MM.1S (cell line): ENCODE results near the gene NUP62.
A peak's percentile ranks its signal among the peaks of the same experiment; 100 is the strongest.

ENCODE experiments used
- DNase-seq: peaks from one replicate; pipeline ENCODE4 v3.0.0-alpha.2; 2015
- H2AFZ ChIP-seq: fragments of 300-600 bp; sonication (generic); 2 replicates; pipeline ENCODE4 v1.6.0; 2016; ENCODE audit warnings: antibody characterized with exemption, low read length
- H3F3A ChIP-seq: fragments of 300-600 bp; sonication (generic); 2 replicates; pipeline ENCODE4 v1.6.1; 2016; ENCODE audit warnings: mild to moderate bottlenecking, antibody characterized with exemption, low read length, moderate library complexity, mixed read lengths; ENCODE audit not compliant: insufficient read depth
- H3K27ac ChIP-seq: fragments of 300-600 bp; sonication (generic); 2 replicates; pipeline ENCODE4 v1.5.1; 2016; ENCODE audit warnings: mild to moderate bottlenecking, low read length
- H3K27me3 ChIP-seq: fragments of 300-600 bp; sonication (generic); replicated peaks from 2 replicates; pipeline ENCODE4 v1.6.0; 2016; ENCODE audit warnings: low read length; ENCODE audit not compliant: insufficient read depth
- H3K36me3 ChIP-seq: fragments of 300-600 bp; sonication (generic); replicated peaks from 2 replicates; pipeline ENCODE4 v1.6.1; 2016; ENCODE audit warnings: mild to moderate bottlenecking, low read length, mixed read lengths; ENCODE audit not compliant: insufficient read depth
- H3K4me1 ChIP-seq: fragments of 300-600 bp; sonication (generic); 2 replicates; pipeline ENCODE4 v1.6.1; 2016; ENCODE audit warnings: low read length, mixed read lengths
- H3K4me2 ChIP-seq: fragments of 300-600 bp; sonication (generic); 2 replicates; pipeline ENCODE4 v1.6.0; 2016; ENCODE audit warnings: low read depth, low read length
- H3K4me3 ChIP-seq: fragments of 300-600 bp; sonication (generic); 2 replicates; pipeline ENCODE4 v1.5.1; 2016; ENCODE audit warnings: low read length, mixed read lengths
- H3K79me2 ChIP-seq: fragments of 300-600 bp; sonication (generic); 2 replicates; pipeline ENCODE4 v1.6.1; 2016; ENCODE audit warnings: mixed run types, low read length, mixed read lengths
- H3K9ac ChIP-seq: fragments of 300-600 bp; sonication (generic); 2 replicates; pipeline ENCODE4 v1.6.1; 2016; ENCODE audit warnings: low read length, mixed read lengths
- H3K9me2 ChIP-seq: fragments of 300-600 bp; sonication (generic); replicated peaks from 2 replicates; pipeline ENCODE4 v1.6.1; 2016; ENCODE audit warnings: mild to moderate bottlenecking, low read length, mixed read lengths; ENCODE audit not compliant: insufficient read depth
- H3K9me3 ChIP-seq: fragments of 300-600 bp; sonication (generic); replicated peaks from 2 replicates; pipeline ENCODE4 v1.6.1; 2016; ENCODE audit warnings: mild to moderate bottlenecking, low read length, mixed read lengths; ENCODE audit not compliant: insufficient read depth
- H4K20me1 ChIP-seq: fragments of 300-600 bp; sonication (generic); 2 replicates; pipeline ENCODE4 v1.6.1; 2016; ENCODE audit warnings: mild to moderate bottlenecking, low read length, moderate library complexity, mixed read lengths; ENCODE audit not compliant: insufficient read depth
- EZH2 ChIP-seq: fragments of 300-600 bp; sonication (generic); optimal IDR thresholded peaks from 2 replicates; pipeline ENCODE3; 2017; ENCODE audit warnings: low read depth, mild to moderate bottlenecking, antibody characterized with exemption, low read length, mixed read lengths
- EZH2phosphoT487 ChIP-seq: fragments of 300-600 bp; sonication (generic); IDR thresholded peaks from 2 replicates; pipeline ENCODE4 v1.6.1; 2018; ENCODE audit warnings: antibody characterized with exemption, low read length
- TF ChIP-seq, protein P1 (sequence below): fragments of 300-600 bp; sonication (generic); IDR thresholded peaks from 2 replicates; pipeline ENCODE4 v1.5.1; 2016; ENCODE audit warnings: antibody characterized with exemption, low read length, mixed read lengths

The NUP62 gene

DNA sequence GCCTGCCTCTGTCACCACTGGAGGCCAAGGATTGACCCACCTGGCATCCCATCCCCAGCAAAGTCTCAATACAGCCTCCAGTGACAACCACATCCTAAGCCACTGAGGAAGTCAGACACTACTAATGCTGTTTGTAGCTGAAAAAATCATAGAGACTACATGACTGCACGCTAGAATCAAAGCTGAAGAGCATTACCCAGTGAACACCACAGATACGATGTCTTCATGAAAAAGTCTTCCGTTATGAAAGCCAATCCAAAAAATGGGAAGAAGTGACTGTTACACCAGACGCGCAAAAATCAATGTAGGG, 11.1 kb upstream of the NUP62 start:
- peaks cover 7% of the 10 kb centered on the region; the same call in 1 of the 2 replicates for H3K27me3 ChIP-seq
- H2AFZ ChIP-seq: no peak overlapping the region
- H3K9me2 ChIP-seq: no peaks in the 10 kb centered on the region
- H4K20me1 ChIP-seq: no peaks in the 10 kb centered on the region
- H3K36me3 ChIP-seq: no peaks in the 10 kb centered on the region
- no peaks in the 10 kb centered on the region for H3F3A ChIP-seq
- H3K9ac ChIP-seq: no peak overlapping the region
- DNase-seq: no peak
- no peaks in the 10 kb centered on the region for H3K4me1 ChIP-seq
- H3K4me2 ChIP-seq: no peak overlapping the region
- TF ChIP-seq EZH2phosphoT487 (no peak), EZH2 (no peak)
- TF ChIP-seq, protein P1, sequence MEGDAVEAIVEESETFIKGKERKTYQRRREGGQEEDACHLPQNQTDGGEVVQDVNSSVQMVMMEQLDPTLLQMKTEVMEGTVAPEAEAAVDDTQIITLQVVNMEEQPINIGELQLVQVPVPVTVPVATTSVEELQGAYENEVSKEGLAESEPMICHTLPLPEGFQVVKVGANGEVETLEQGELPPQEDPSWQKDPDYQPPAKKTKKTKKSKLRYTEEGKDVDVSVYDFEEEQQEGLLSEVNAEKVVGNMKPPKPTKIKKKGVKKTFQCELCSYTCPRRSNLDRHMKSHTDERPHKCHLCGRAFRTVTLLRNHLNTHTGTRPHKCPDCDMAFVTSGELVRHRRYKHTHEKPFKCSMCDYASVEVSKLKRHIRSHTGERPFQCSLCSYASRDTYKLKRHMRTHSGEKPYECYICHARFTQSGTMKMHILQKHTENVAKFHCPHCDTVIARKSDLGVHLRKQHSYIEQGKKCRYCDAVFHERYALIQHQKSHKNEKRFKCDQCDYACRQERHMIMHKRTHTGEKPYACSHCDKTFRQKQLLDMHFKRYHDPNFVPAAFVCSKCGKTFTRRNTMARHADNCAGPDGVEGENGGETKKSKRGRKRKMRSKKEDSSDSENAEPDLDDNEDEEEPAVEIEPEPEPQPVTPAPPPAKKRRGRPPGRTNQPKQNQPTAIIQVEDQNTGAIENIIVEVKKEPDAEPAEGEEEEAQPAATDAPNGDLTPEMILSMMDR: no peak
- no peaks in the 10 kb centered on the region for H3K79me2 ChIP-seq
- no peak overlapping the region for H3K4me3 ChIP-seq
- no peaks in the 10 kb centered on the region for H3K9me3 ChIP-seq
- H3K27ac ChIP-seq: no peak overlapping the region

DNA sequence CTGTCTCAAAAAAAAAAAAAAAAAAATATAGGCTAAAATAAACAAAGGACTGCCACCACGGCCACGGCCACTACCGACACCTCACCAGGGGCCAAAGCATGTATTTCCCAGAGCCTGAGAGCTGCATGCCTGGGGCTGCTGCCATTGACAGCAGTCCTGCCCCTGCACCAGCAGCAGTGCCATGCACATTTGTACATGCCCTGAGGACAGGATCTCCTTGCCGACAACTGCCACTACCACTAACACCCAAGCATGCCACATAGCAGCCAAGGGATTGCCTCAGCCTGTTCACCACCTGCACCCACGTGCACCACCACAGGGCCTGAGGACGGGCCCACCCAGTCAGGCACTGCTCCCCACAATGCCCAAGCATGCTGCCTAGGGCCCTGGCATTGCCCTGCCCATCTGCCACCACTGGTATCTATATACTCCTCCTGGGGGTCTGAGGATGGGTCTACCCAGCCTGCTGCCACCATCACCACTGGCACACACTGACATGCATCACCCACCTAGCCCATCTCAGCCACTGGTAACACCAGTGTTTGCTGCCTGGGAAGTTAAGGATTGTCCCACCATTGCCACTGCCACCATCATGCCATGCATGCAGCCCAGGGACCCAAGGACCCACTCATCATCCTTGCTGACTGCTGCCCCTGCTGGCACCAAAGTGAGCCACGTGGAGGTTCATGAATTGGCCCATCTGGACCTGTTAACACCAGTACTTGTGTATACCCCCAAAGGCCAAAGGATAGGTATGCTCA, 10.6 kb upstream of the NUP62 start:
- H3K36me3 ChIP-seq: no peaks in the 10 kb centered on the region
- TF ChIP-seq, protein P1: peak; percentile 25
- TF ChIP-seq EZH2 (no peak), EZH2phosphoT487 (no peak)
- no peaks in the 10 kb centered on the region for H3K9me3 ChIP-seq
- no peak overlapping the region for H2AFZ ChIP-seq
- no peak overlapping the region for H3K9ac ChIP-seq
- no peaks in the 10 kb centered on the region for H3K9me2 ChIP-seq
- H3K27ac ChIP-seq: no peak overlapping the region
- no peak overlapping the region for H3K4me2 ChIP-seq
- no peaks in the 10 kb centered on the region for H3F3A ChIP-seq
- no peak for DNase-seq
- H3K4me1 ChIP-seq: no peaks in the 10 kb centered on the region
- H3K79me2 ChIP-seq: no peaks in the 10 kb centered on the region
- no peaks in the 10 kb centered on the region for H4K20me1 ChIP-seq
- peaks cover 7% of the 10 kb centered on the region; the same call in 1 of the 2 replicates for H3K27me3 ChIP-seq
- H3K4me3 ChIP-seq: no peak overlapping the region

DNA sequence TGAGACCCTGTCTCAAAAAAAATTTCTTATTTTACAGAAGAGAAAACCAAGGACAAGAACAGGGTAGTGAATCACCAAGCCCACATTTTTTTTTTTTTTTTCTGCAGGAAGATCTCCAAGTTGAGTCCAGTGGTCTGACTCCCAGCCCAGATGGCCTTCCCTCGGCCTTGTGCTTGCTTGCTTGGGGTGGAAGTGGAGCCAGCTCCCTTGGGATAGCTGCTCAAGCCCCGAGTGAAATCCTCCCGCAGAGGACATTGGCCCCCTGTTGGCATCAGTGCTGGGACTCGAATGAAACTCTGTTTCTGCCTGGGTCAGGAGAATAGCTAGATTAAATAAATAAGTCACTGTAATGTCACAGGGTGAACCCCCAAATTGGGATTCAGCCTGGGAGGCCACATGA, 9.4 kb upstream of the NUP62 start:
- H3K4me2 ChIP-seq: no peak overlapping the region
- H3F3A ChIP-seq: no peaks in the 10 kb centered on the region
- H3K27ac ChIP-seq: no peak overlapping the region
- H3K36me3 ChIP-seq: no peaks in the 10 kb centered on the region
- H3K9me2 ChIP-seq: no peaks in the 10 kb centered on the region
- H3K4me3 ChIP-seq: no peak overlapping the region
- DNase-seq: no peak
- H3K79me2 ChIP-seq: no peaks in the 10 kb centered on the region
- H3K27me3 ChIP-seq: peaks cover 7% of the 10 kb centered on the region; the same call in 1 of the 2 replicates
- H2AFZ ChIP-seq: no peak overlapping the region
- no peaks in the 10 kb centered on the region for H3K4me1 ChIP-seq
- H3K9ac ChIP-seq: no peak overlapping the region
- H3K9me3 ChIP-seq: no peaks in the 10 kb centered on the region
- no peaks in the 10 kb centered on the region for H4K20me1 ChIP-seq
- TF ChIP-seq EZH2phosphoT487 (no peak), EZH2 (no peak)
- TF ChIP-seq, protein P1: no peak
